ENCODE measurements around the gene OR8S1. TPM values are rescaled to one million over a fixed set of nuclear protein-coding genes. Genes with fewer than 3 reads are reported as not detected.

The OR8S1 gene
- total and polyA plus RNA-seq, 2 donors (not counting 3 experiments of a cell fraction or from before 2014, with no cell fraction given) = not detected

- H3K9me3 ChIP-seq (replicated peaks; ENCODE audit: control insufficient read depth, insufficient read depth, low read length) = no peaks in the 10 kb centered on the region
- intact Hi-C loops (cut with micrococcal nuclease) (no loop called here), dilution Hi-C loops (cut with MboI; ENCODE audit: extremely low pct_ligation_motif_present, low sequenced_read_pairs) (no loop called here)
- POLR2A ChIA-PET = no interaction called here
- H3K36me3 ChIP-seq (ENCODE audit: control insufficient read depth in 2 of 2, extremely low read depth in 1 of 2, insufficient read depth in 2 of 2, low read length in 2 of 2) = no peaks in the 10 kb centered on the region
- no peak overlapping the region for H3K4me3 ChIP-seq (replicated peaks in 1 of 3; ENCODE audit: insufficient read depth in 1 of 3, low read depth in 1 of 3, low read length in 3 of 3)
- DNase-seq (ENCODE audit: low read depth, low spot score) (no peak), FAIRE-seq (no peak)
- no peak overlapping the region for H2AFZ ChIP-seq (ENCODE audit: low read depth, low read length)
- no peaks in the 10 kb centered on the region for H3K4me1 ChIP-seq (ENCODE audit: control insufficient read depth, extremely low read depth, insufficient read depth, low read length)
- CTCF ChIA-PET = no interaction called here
- no peaks in the 10 kb centered on the region for H3K79me2 ChIP-seq (ENCODE audit: control insufficient read depth, insufficient read depth, low read length)
- no peak for TF ChIP-seq GATA2 (IDR thresholded peaks at IDR 0.05; ENCODE audit: insufficient read depth, insufficient read length, low read depth, low read length)
- no peak for TF ChIP-seq POLR2A (IDR thresholded peaks at IDR 0.05; ENCODE audit: low read depth, low read length)
- no peak for TF ChIP-seq FOS (IDR thresholded peaks at IDR 0.05; ENCODE audit: borderline replicate concordance, insufficient read depth, low read length)
- no peak for TF ChIP-seq MYC (IDR thresholded peaks at IDR 0.05; ENCODE audit: low read depth, low read length)
- TF ChIP-seq POLR2AphosphoS5 (IDR thresholded peaks at IDR 0.05; ENCODE audit: insufficient read depth, low read depth, low read length) = no peak
- no peak for TF ChIP-seq MAX (IDR thresholded peaks at IDR 0.05; ENCODE audit: insufficient read depth, insufficient read length)
- TF ChIP-seq CTCF (IDR thresholded peaks at IDR 0.05; ENCODE audit: extremely low read depth in 1 of 2, insufficient read depth in 1 of 2, low read depth in 1 of 2, low read length in 2 of 2) = no peak
- TF ChIP-seq EZH2 (IDR thresholded peaks at IDR 0.05; ENCODE audit: borderline replicate concordance, low read depth, low read length, severe bottlenecking) = no peak
- TF ChIP-seq JUN (IDR thresholded peaks at IDR 0.05; ENCODE audit: borderline replicate concordance, insufficient read depth, insufficient read length, low read depth) = no peak
- BruUV-seq (replicated peaks) = no TSS peak
- no peaks in the 10 kb centered on the region for H3K9me1 ChIP-seq (replicated peaks; ENCODE audit: control insufficient read depth, extremely low read depth, insufficient read depth, low read length)
- H3K4me2 ChIP-seq (ENCODE audit: insufficient read depth, low read length) = no peak overlapping the region
- H3K27ac ChIP-seq (ENCODE audit: insufficient read depth, low read depth, low read length) = no peak overlapping the region
- H3K9ac ChIP-seq (replicated peaks; ENCODE audit: extremely low read depth, insufficient read depth, low read length) = no peak overlapping the region
- peaks cover 0 to 5% of the 10 kb centered on the region in 2 experiments for H3K27me3 ChIP-seq (ENCODE audit: control insufficient read depth in 2 of 2, insufficient read depth in 2 of 2, low read length in 2 of 2)
- no peaks in the 10 kb centered on the region for H4K20me1 ChIP-seq (replicated peaks; ENCODE audit: control insufficient read depth, extremely low read depth, insufficient read depth, low read length)
Observed at GRCh38 chr12:48557919-48558318, 32.5 kb downstream of the OR8S1 start.
